Activated B cell treated with CpG ODN at 0.5 μM for 24 hours (primary cell): ENCODE measurements around the gene LGR6. TPM values are rescaled to one million over a fixed set of nuclear protein-coding genes. Genes with fewer than 3 reads are reported as not detected.
"Not testable (repeated sequence)": the region's sequence is repeated elsewhere in the genome, so short reads cannot be mapped to it uniquely, and the experiment has no call there.

Source experiments
- ATAC-seq: fragments of 200-7000 bp; cut with Tn5 transposase; one replicate; pipeline ENCODE4 v1.10.0; 2021; ENCODE audit warnings: low read depth, mild to moderate bottlenecking, moderate library complexity
- CTCF ChIA-PET: fragments of 350-600 bp; sonication (Branson Sonifier 250); formaldehyde crosslinking; loops from one replicate; lab custom pipeline; 2021; ENCODE audit warnings: antibody characterized with exemption; lab: Charles Lee
- POLR2A ChIA-PET: fragments of 350-600 bp; sonication (Branson Sonifier 250); formaldehyde crosslinking; loops from one replicate; lab custom pipeline; 2021; ENCODE audit warnings: antibody characterized with exemption; lab: Charles Lee
- DNase-seq: peaks from one replicate; pipeline ENCODE4 v3.0.0; 2022
- H3K27ac Mint-ChIP-seq: one replicate; pipeline ENCODE4 v1.8.0; 2020; ENCODE audit warnings: mixed read lengths
- H3K27me3 Mint-ChIP-seq: one replicate; pipeline ENCODE4 v1.8.0; 2021; ENCODE audit warnings: mixed read lengths
- H3K36me3 Mint-ChIP-seq: one replicate; pipeline ENCODE4 v1.8.0; 2021; ENCODE audit warnings: low read depth, mixed read lengths
- H3K4me1 Mint-ChIP-seq: one replicate; pipeline ENCODE4 v1.8.0; 2021; ENCODE audit warnings: mixed read lengths
- H3K4me3 Mint-ChIP-seq: one replicate; pipeline ENCODE4 v1.8.0; 2020; ENCODE audit warnings: mild to moderate bottlenecking, mixed read lengths
- H3K9me3 Mint-ChIP-seq: one replicate; pipeline ENCODE4 v1.8.0; 2020; ENCODE audit warnings: mixed read lengths
- intact Hi-C: fragments of 100-400 bp; cut with micrococcal nuclease; formaldehyde crosslinking; loops from one replicate; pipeline ENCODE4 v1.15.1; 2024
- total RNA-seq: library from RNA; stranded (reverse); gene quantifications from 2 replicates; pipeline ENCODE4 v1.2.3, GENCODE V29; 2022
- TF ChIP-seq, protein P1 (sequence below): fragments of 200-600 bp; IDR thresholded peaks from one replicate; pipeline ENCODE4 v1.8.0; 2022; ENCODE audit warnings: antibody characterized with exemption, mild to moderate bottlenecking

LGR6 gene
- total RNA-seq, 1 donor from 2014 or later, result not detected

- DNase-seq (no peak), ATAC-seq (no peak)
- CTCF ChIA-PET, result interaction anchor here (0.7 to 3.9 kb wide), 11 partner anchors 9 to 589 kb away, joined by 3 to 18 read pairs (median 3); partner anchors contain the start of gene PTPN7
- Mint-ChIP-seq H3K36me3 (no peaks in the 10 kb centered on the region), H3K27ac (no peak overlapping the region), H3K4me1 (peaks cover 17% of the 10 kb centered on the region), H3K27me3 (peaks cover 33% of the 10 kb centered on the region), H3K4me3 (no peak overlapping the region), H3K9me3 (no peaks in the 10 kb centered on the region)
- intact Hi-C loops, result loop anchor here (1.0 kb wide), 2 partner anchors 125 to 529 kb away; no protein-coding TSS in a partner anchor
- TF ChIP-seq, protein P1, sequence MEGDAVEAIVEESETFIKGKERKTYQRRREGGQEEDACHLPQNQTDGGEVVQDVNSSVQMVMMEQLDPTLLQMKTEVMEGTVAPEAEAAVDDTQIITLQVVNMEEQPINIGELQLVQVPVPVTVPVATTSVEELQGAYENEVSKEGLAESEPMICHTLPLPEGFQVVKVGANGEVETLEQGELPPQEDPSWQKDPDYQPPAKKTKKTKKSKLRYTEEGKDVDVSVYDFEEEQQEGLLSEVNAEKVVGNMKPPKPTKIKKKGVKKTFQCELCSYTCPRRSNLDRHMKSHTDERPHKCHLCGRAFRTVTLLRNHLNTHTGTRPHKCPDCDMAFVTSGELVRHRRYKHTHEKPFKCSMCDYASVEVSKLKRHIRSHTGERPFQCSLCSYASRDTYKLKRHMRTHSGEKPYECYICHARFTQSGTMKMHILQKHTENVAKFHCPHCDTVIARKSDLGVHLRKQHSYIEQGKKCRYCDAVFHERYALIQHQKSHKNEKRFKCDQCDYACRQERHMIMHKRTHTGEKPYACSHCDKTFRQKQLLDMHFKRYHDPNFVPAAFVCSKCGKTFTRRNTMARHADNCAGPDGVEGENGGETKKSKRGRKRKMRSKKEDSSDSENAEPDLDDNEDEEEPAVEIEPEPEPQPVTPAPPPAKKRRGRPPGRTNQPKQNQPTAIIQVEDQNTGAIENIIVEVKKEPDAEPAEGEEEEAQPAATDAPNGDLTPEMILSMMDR, result no peak
- POLR2A ChIA-PET, result no interaction called here
Measured at GRCh38 chr1:202189918-202190715, 3.5 kb upstream of the LGR6 start.

DNA sequence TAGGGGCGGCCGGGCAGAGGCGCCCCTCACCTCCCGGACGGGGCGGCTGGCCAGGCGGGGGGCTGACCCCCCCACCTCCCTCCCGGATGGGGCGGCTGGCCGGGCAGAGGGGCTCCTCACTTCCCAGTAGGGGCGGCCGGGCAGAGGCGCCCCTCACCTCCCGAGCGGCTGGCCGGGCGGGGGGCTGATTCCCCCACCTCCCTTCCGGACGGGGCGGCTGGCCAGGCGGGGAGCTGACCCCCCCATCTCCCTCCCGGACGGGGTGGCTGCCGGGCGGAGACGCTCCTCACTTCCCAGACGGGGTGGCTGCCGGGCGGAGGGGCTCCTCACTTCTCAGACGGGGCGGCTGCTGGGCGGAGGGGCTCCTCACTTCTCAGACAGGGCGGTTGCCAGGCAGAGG is 2.2 kb upstream of the LGR6 start:
- H3K4me3 Mint-ChIP-seq, H3K27ac Mint-ChIP-seq, CTCF ChIA-PET, DNase-seq, POLR2A ChIA-PET, intact Hi-C loops, H3K36me3 Mint-ChIP-seq, ATAC-seq, H3K9me3 Mint-ChIP-seq: not testable (repeated sequence)
- peaks cover 33% of the 10 kb centered on the region for H3K27me3 Mint-ChIP-seq
- H3K4me1 Mint-ChIP-seq, result peaks cover 18% of the 10 kb centered on the region

- H3K9me3 Mint-ChIP-seq, result no peaks in the 10 kb centered on the region
Measured at GRCh38 chr1:202192770-202193613, 607 bp upstream of the LGR6 start.

GRCh38 chr1:202194328-202194648 is 689 bp downstream of the LGR6 start:
- intact Hi-C loops, result no loop called here
- TF ChIP-seq, protein P1, result no peak
- ChIA-PET POLR2A (no interaction called here), CTCF (interaction anchor here (1.9 to 2.6 kb wide), 4 partner anchors 40 to 525 kb away, joined by 6 to 40 read pairs (median 24); no protein-coding TSS in a partner anchor)
- Mint-ChIP-seq H3K4me3 (peak overlapping the region; percentile 52), H3K9me3 (no peaks in the 10 kb centered on the region), H3K36me3 (no peaks in the 10 kb centered on the region), H3K27me3 (peaks cover 34% of the 10 kb centered on the region), H3K27ac (no peak overlapping the region), H3K4me1 (peaks cover 20% of the 10 kb centered on the region)
- ATAC-seq (no peak), DNase-seq (no peak)

More at GRCh38 chr1:202192770-202193613, 607 bp upstream of the LGR6 start:
- TF ChIP-seq, protein P1, result no peak
- H3K4me3 Mint-ChIP-seq, result peak overlapping the region; percentile 64
- ATAC-seq (peak; percentile 70), DNase-seq (peak; percentile 57)
- intact Hi-C loops, result loop anchor here (1.0 kb wide), 2 partner anchors 122 to 526 kb away; no protein-coding TSS in a partner anchor
- H3K4me1 Mint-ChIP-seq, result peaks cover 18% of the 10 kb centered on the region
- H3K27ac Mint-ChIP-seq, result no peak overlapping the region
- POLR2A ChIA-PET, result interaction anchor here (0.7 kb wide), 1 partner anchor 105 kb away, joined by 3 read pairs; no protein-coding TSS in a partner anchor
- no peaks in the 10 kb centered on the region for H3K36me3 Mint-ChIP-seq
- peaks cover 30% of the 10 kb centered on the region for H3K27me3 Mint-ChIP-seq
- CTCF ChIA-PET, result interaction anchor here (0.7 to 2.6 kb wide), 26 partner anchors 10 to 531 kb away, joined by 3 to 40 read pairs (median 4); partner anchors contain the start of gene PTPN7

- TF ChIP-seq, protein P1, result no peak
- no peak overlapping the region for H3K4me3 Mint-ChIP-seq
- no peaks in the 10 kb centered on the region for H3K9me3 Mint-ChIP-seq
- no peaks in the 10 kb centered on the region for H3K36me3 Mint-ChIP-seq
- peaks cover 27% of the 10 kb centered on the region for H3K27me3 Mint-ChIP-seq
- CTCF ChIA-PET, result interaction anchor here (1.2 kb wide), 1 partner anchor 119 kb away, joined by 3 read pairs; no protein-coding TSS in a partner anchor
- DNase-seq (no peak), ATAC-seq (no peak)
- peaks cover 19% of the 10 kb centered on the region for H3K4me1 Mint-ChIP-seq
- no peak overlapping the region for H3K27ac Mint-ChIP-seq
- intact Hi-C loops, result no loop called here
- POLR2A ChIA-PET, result no interaction called here
Measured at GRCh38 chr1:202197653-202198365, 4.2 kb downstream of the LGR6 start.
